ENCODE data around the gene DIP2A. TPM values are rescaled to one million over a fixed set of nuclear protein-coding genes. Genes with fewer than 3 reads are reported as not detected.

DIP2A gene
- total RNA-seq, 1 experiment from 2014 or later: 22.9 TPM

DNA sequence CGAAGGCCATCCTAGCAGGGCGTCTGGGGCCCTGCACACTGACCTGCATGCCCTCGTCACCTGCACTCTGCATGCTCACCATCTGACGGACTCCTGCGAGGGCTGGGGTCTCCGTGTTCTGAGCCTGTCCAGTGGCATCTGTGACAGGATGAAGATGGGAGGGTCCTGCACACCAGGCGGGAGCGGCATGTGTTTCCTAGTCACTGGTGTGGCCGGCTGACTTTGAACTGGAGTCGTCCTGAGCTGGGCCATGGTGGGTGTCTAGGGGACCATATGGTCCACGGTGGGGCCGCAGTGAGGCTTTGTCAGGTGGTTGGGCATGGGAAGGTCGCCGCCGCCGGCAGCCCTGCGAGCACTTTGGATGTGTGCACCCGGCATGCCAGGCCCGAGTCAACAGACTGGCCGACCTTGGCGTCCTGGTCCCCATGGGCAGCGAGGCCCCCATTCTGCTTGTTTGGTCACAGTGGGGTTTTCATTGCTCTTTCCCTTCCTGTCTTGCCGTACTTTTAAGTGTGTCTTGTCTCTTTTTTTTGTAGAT lies 16.7 kb upstream of the DIP2A start:
- Histone ChIP-seq H3K27ac (ENCODE audit: low read length) (no peak overlapping the region), H3K4me3 (ENCODE audit: low read depth in 2 of 2, low read length in 2 of 2) (no peak overlapping the region), H3K4me1 (ENCODE audit: control insufficient read depth, insufficient read depth, low read length) (no peaks in the 10 kb centered on the region), H3K9me3 (ENCODE audit: control insufficient read depth, insufficient read depth, low read depth, low read length) (no peaks in the 10 kb centered on the region), H3K36me3 (ENCODE audit: control insufficient read depth, insufficient read depth, low read length) (peaks cover 3% of the 10 kb centered on the region; the same call in 1 of the 2 replicates), H3K27me3 (ENCODE audit: control insufficient read depth, insufficient read depth, low read length) (no peaks in the 10 kb centered on the region)
- in situ Hi-C loops (cut with HindIII; ENCODE audit: low pct_unique_long_range_greater_than_20kb, low sequenced_read_pairs): no loop called here
- no TSS peak for BruUV-seq (replicated peaks)
- DNase-seq (ENCODE audit: low read depth, low spot score) (no peak), ATAC-seq (no peak)
- intact Hi-C loops (cut with micrococcal nuclease; ENCODE audit: unreplicated experiment): no loop called here
- TF ChIP-seq, protein P1, sequence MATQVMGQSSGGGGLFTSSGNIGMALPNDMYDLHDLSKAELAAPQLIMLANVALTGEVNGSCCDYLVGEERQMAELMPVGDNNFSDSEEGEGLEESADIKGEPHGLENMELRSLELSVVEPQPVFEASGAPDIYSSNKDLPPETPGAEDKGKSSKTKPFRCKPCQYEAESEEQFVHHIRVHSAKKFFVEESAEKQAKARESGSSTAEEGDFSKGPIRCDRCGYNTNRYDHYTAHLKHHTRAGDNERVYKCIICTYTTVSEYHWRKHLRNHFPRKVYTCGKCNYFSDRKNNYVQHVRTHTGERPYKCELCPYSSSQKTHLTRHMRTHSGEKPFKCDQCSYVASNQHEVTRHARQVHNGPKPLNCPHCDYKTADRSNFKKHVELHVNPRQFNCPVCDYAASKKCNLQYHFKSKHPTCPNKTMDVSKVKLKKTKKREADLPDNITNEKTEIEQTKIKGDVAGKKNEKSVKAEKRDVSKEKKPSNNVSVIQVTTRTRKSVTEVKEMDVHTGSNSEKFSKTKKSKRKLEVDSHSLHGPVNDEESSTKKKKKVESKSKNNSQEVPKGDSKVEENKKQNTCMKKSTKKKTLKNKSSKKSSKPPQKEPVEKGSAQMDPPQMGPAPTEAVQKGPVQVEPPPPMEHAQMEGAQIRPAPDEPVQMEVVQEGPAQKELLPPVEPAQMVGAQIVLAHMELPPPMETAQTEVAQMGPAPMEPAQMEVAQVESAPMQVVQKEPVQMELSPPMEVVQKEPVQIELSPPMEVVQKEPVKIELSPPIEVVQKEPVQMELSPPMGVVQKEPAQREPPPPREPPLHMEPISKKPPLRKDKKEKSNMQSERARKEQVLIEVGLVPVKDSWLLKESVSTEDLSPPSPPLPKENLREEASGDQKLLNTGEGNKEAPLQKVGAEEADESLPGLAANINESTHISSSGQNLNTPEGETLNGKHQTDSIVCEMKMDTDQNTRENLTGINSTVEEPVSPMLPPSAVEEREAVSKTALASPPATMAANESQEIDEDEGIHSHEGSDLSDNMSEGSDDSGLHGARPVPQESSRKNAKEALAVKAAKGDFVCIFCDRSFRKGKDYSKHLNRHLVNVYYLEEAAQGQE (IDR thresholded peaks at IDR 0.05; ENCODE audit: insufficient read depth in 1 of 2, low read depth in 2 of 2, low read length in 1 of 2): no peak
- TF ChIP-seq, protein P2, sequence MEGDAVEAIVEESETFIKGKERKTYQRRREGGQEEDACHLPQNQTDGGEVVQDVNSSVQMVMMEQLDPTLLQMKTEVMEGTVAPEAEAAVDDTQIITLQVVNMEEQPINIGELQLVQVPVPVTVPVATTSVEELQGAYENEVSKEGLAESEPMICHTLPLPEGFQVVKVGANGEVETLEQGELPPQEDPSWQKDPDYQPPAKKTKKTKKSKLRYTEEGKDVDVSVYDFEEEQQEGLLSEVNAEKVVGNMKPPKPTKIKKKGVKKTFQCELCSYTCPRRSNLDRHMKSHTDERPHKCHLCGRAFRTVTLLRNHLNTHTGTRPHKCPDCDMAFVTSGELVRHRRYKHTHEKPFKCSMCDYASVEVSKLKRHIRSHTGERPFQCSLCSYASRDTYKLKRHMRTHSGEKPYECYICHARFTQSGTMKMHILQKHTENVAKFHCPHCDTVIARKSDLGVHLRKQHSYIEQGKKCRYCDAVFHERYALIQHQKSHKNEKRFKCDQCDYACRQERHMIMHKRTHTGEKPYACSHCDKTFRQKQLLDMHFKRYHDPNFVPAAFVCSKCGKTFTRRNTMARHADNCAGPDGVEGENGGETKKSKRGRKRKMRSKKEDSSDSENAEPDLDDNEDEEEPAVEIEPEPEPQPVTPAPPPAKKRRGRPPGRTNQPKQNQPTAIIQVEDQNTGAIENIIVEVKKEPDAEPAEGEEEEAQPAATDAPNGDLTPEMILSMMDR (IDR thresholded peaks at IDR 0.05): no peak
- no peak for TF ChIP-seq TCF7L2 (IDR thresholded peaks at IDR 0.05; ENCODE audit: low read depth, low read length)
- no peak for TF ChIP-seq SIN3A (IDR thresholded peaks at IDR 0.05; ENCODE audit: borderline replicate concordance, insufficient read depth, low read depth, low read length)
- no peak for TF ChIP-seq POLR2AphosphoS5 (IDR thresholded peaks at IDR 0.05; ENCODE audit: low read depth, low read length)
- POLR2A ChIA-PET: interaction anchor here (0.6 kb wide), 1 partner anchor 214 kb away, joined by 6 read pairs; no protein-coding TSS in a partner anchor
- CTCF ChIA-PET: no interaction called here

DNA sequence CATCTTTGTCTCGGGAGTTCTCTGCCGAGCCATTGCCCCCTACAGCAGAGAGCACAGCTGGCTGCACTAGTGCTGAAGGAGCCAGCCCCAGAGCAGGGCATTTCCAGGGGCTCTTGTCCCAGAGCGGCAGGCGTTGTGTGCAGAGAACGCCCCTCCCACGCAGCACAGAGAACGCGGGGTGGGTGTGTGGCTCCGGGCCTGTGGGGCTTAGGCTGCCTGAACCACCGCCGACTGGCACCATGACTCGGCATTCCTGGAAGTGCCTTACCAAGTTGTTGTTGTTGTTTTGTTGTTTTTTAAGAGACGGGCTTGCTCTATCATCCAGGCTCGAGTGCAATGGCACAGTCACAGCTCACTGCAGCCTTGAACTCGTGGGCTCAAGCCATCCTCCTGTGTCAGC lies 15.8 kb upstream of the DIP2A start:
- intact Hi-C loops (cut with micrococcal nuclease; ENCODE audit: unreplicated experiment): no loop called here
- ATAC-seq (no peak), DNase-seq (ENCODE audit: low read depth, low spot score) (no peak)
- no TSS peak for BruUV-seq (replicated peaks)
- CTCF ChIA-PET: no interaction called here
- POLR2A ChIA-PET: no interaction called here
- Histone ChIP-seq H3K27ac (ENCODE audit: low read length) (no peak overlapping the region), H3K9me3 (ENCODE audit: control insufficient read depth, insufficient read depth, low read depth, low read length) (no peaks in the 10 kb centered on the region), H3K4me3 (ENCODE audit: low read depth in 2 of 2, low read length in 2 of 2) (no peak overlapping the region), H3K27me3 (ENCODE audit: control insufficient read depth, insufficient read depth, low read length) (no peaks in the 10 kb centered on the region), H3K4me1 (ENCODE audit: control insufficient read depth, insufficient read depth, low read length) (no peaks in the 10 kb centered on the region), H3K36me3 (ENCODE audit: control insufficient read depth, insufficient read depth, low read length) (peaks cover 3% of the 10 kb centered on the region; the same call in 1 of the 2 replicates)
- TF ChIP-seq SIN3A (IDR thresholded peaks at IDR 0.05; ENCODE audit: borderline replicate concordance, insufficient read depth, low read depth, low read length): no peak
- TF ChIP-seq, protein P1 (IDR thresholded peaks at IDR 0.05; ENCODE audit: insufficient read depth in 1 of 2, low read depth in 2 of 2, low read length in 1 of 2): no peak
- TF ChIP-seq, protein P2 (IDR thresholded peaks at IDR 0.05): no peak
- in situ Hi-C loops (cut with HindIII; ENCODE audit: low pct_unique_long_range_greater_than_20kb, low sequenced_read_pairs): no loop called here
